ENCODE measurements around the gene S100B.

DNA sequence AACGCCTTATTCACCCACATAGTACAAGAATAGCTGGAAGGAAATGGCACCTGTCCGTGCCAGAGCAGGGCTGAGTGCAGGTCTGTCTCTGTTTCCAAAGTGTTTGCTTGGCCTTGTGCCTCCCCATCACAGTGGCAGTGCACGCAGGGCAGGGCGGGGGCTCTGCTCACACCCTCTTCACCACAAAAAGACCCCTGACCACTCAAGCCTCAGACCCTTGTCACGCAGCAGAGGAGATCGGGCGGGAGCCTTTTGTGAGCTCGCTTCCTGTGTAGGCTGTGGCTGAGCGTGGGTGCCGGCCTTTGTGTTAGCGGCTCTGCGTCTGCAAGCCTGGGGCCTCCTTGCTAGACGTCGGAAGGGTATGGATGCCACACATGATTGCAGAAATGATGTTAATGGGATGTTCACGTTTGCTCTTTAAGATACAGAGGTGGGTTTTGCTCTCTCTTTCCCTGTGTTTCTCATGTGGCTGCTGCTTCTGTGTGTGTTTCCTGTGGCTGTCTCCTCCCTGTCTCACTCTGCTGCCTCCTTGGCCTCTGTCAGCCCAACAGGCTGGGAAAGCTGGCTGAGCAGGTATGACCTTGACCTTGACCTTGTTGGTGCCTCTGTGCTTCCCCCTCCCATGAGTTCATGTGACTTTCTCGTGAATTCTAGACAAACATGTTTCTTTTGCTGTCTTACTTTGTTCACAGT lies 45.4 kb downstream of the S100B start:
- TF ChIP-seq POLR2AphosphoS5 (IDR thresholded peaks at IDR 0.05) = no peak
- no peak for TF ChIP-seq POLR2A (IDR thresholded peaks at IDR 0.05)
- TF ChIP-seq, protein P1, sequence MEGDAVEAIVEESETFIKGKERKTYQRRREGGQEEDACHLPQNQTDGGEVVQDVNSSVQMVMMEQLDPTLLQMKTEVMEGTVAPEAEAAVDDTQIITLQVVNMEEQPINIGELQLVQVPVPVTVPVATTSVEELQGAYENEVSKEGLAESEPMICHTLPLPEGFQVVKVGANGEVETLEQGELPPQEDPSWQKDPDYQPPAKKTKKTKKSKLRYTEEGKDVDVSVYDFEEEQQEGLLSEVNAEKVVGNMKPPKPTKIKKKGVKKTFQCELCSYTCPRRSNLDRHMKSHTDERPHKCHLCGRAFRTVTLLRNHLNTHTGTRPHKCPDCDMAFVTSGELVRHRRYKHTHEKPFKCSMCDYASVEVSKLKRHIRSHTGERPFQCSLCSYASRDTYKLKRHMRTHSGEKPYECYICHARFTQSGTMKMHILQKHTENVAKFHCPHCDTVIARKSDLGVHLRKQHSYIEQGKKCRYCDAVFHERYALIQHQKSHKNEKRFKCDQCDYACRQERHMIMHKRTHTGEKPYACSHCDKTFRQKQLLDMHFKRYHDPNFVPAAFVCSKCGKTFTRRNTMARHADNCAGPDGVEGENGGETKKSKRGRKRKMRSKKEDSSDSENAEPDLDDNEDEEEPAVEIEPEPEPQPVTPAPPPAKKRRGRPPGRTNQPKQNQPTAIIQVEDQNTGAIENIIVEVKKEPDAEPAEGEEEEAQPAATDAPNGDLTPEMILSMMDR (IDR thresholded peaks at IDR 0.05) = no peak
- TF ChIP-seq EP300 (IDR thresholded peaks at IDR 0.05) = no peak
